Mucosa of descending colon (tissue), 3 donors: ENCODE results near the gene KIRREL2. TPM values are rescaled to one million over a fixed set of nuclear protein-coding genes. Genes with fewer than 3 reads are reported as not detected.
"Not testable (repeated sequence)": the region's sequence is repeated elsewhere in the genome, so short reads cannot be mapped to it uniquely, and the experiment has no call there.

Experiments
- ATAC-seq: fragments of 200-7000 bp; cut with Tn5 transposase; one replicate; pipeline ENCODE4 v1.9.1; 2020; ENCODE audit warnings: mild to moderate bottlenecking, moderate library complexity
- DNase-seq, 3 donors: peaks; one replicate each; pipeline ENCODE4 v3.0.0-alpha.2; 2020
- H3K36me3 ChIP-seq: fragments of 200-600 bp; one replicate; pipeline ENCODE4 v1.8.0; 2021; ENCODE audit warnings: low read depth, mild to moderate bottlenecking
- H3K4me1 ChIP-seq: fragments of 200-600 bp; one replicate; pipeline ENCODE4 v1.8.0; 2021; ENCODE audit warnings: low read depth, mild to moderate bottlenecking
- H3K4me3 ChIP-seq: fragments of 200-600 bp; one replicate; pipeline ENCODE4 v1.8.0; 2021; ENCODE audit warnings: mild to moderate bottlenecking
- H3K9me3 ChIP-seq: fragments of 200-600 bp; one replicate; pipeline ENCODE4 v1.8.0; 2021; ENCODE audit warnings: mild to moderate bottlenecking
- CTCF ChIP-seq: fragments of 200-600 bp; IDR thresholded peaks from one replicate; pipeline ENCODE4 v1.8.0; 2022; ENCODE audit warnings: antibody characterized with exemption, mild to moderate bottlenecking
- intact Hi-C, 2 donors: fragments of 100-400 bp; cut with DNase I in 1 of 2; cut with micrococcal nuclease in 1 of 2; formaldehyde crosslinking; loops; one replicate each; pipeline versions ENCODE4 v1.11.0 to v1.11.1; 2022; cut with DNase I, micrococcal nuclease
- total RNA-seq, 3 donors: library from RNA; stranded (reverse); fragmentation: NEBNext Ultra II Directional in 2 of 3; extraction: Animal tissue kit (Norgen Biotek cat#: 25700) in 2 of 3; gene quantifications; one replicate each; pipeline versions ENCODE4 v1.2.1 to v1.2.4, GENCODE V29; 2021 to 2023
- donor health status: DM: no; HTN: no; CAD: no; lungs with moderate emphysema.
- donor health status: DM: no; HTN: no; CAD: no.
- donor health status: DM: no; HTN: yes; CAD: no.

The KIRREL2 gene
- total RNA-seq, 3 donors from 2014 or later, result 0.09 TPM; not detected in 2

- Histone ChIP-seq H3K9me3 (no peaks in the 10 kb centered on the region), H3K4me3 (no peak overlapping the region), H3K4me1 (no peaks in the 10 kb centered on the region), H3K36me3 (no peaks in the 10 kb centered on the region)
- intact Hi-C loops, result no loop called here
- DNase-seq (no peak), ATAC-seq (no peak)
- TF ChIP-seq CTCF, result no peak
These were observed 48.5 kb downstream of the KIRREL2 start for GRCh38 chr19:35905178-35905727.

- DNase-seq (no peak), ATAC-seq (no peak)
- intact Hi-C loops, result no loop called here
- TF ChIP-seq CTCF, result no peak
- Histone ChIP-seq H3K9me3 (no peaks in the 10 kb centered on the region), H3K4me1 (no peaks in the 10 kb centered on the region), H3K4me3 (no peak overlapping the region), H3K36me3 (no peaks in the 10 kb centered on the region)
These were observed 50.6 kb downstream of the KIRREL2 start for GRCh38 chr19:35907377-35907745.

- Histone ChIP-seq H3K9me3 (no peaks in the 10 kb centered on the region), H3K36me3 (no peaks in the 10 kb centered on the region), H3K4me3 (no peak within 1 kb of the TSS), H3K4me1 (no peaks in the 10 kb centered on the region)
- no peak for TF ChIP-seq CTCF
- intact Hi-C loops, result no loop called here
- ATAC-seq (peak; percentile 9), DNase-seq (peak; percentile 32 to 68 (median 49))
These were observed 51.3 kb downstream of the KIRREL2 start, which contains the start of gene TYROBP for GRCh38 chr19:35908010-35908441. Gene TYROBP, minus strand, starts transcription at chr19:35908295. Its CDS starts 67 bp downstream, at chr19:35908228.

GRCh38 chr19:35908973-35909683 lies 52.4 kb downstream of the KIRREL2 start:
- H3K4me3 ChIP-seq, result no peak overlapping the region
- no peaks in the 10 kb centered on the region for H3K36me3 ChIP-seq
- ATAC-seq (peak; percentile 74), DNase-seq (peak; percentile 57 to 87 (median 60))
- H3K9me3 ChIP-seq, result no peaks in the 10 kb centered on the region
- intact Hi-C loops, result no loop called here
- H3K4me1 ChIP-seq, result no peaks in the 10 kb centered on the region
- TF ChIP-seq CTCF, result no peak

GRCh38 chr19:35909684-35910035 lies 52.9 kb downstream of the KIRREL2 start:
- DNase-seq (no peak), ATAC-seq (no peak)
- H3K4me3 ChIP-seq, result no peak overlapping the region
- no peaks in the 10 kb centered on the region for H3K4me1 ChIP-seq
- no peak for TF ChIP-seq CTCF
- H3K9me3 ChIP-seq, result no peaks in the 10 kb centered on the region
- intact Hi-C loops, result no loop called here
- H3K36me3 ChIP-seq, result no peaks in the 10 kb centered on the region

- ATAC-seq, H3K4me3 ChIP-seq, H3K4me1 ChIP-seq, DNase-seq, H3K36me3 ChIP-seq, H3K9me3 ChIP-seq, intact Hi-C loops: not testable (repeated sequence)
These were observed 53.6 kb downstream of the KIRREL2 start for GRCh38 chr19:35910355-35910754.
